ENCODE measurements around the gene LCE5A.
"Not testable (repeated sequence)": the region's sequence is repeated elsewhere in the genome, so short reads cannot be mapped to it uniquely, and the experiment has no call there.

Gene LCE5A

DNA sequence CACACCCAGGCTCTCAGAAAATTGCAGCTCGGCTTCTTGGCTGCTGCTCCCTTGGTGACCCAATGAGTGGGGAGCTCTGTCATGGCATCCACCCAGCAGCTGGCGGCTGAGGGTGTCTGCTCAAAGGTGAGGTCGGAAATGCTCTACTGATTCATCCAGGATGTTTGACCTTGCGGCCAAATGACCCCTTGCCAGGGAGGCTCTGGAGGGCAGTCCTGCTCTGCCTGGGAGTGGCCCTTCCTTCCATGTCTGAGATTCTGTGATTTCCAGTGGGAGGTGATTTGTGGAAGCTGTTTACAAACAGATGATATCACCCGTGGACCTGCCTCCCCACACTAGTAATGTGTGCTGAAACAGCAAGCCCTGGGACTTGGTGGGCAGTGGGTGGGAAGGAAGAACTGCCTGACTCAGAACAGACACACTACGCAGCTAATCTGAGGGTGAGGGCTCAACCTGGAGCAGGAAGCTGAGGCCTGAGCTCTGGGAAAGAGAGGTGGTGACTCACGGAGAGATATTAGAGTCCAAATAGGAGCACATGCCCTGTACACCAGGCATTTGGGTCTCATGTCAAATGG is 6.7 kb downstream of the LCE5A start:
- DNase-seq, result no peak

DNA sequence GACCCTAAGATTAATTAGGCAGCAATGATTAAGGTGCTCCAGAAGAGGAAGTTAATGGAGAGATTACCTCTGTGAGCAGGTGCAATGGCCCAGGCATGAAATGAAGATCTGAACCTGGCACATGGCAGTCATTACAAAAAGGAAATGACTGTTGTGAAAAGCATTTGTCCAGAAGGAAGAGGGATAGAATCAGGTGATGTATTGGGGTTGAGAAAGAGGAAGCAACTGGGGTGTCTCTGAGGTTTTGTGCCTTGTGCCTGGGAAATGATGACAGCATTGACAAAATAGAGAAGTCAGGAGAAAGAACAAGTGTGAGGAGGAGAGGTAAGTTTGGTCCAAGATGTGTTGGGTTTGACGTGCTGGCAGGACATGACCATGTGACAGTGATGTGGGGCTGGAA is 9.2 kb downstream of the LCE5A start:
- no peak for DNase-seq

DNA sequence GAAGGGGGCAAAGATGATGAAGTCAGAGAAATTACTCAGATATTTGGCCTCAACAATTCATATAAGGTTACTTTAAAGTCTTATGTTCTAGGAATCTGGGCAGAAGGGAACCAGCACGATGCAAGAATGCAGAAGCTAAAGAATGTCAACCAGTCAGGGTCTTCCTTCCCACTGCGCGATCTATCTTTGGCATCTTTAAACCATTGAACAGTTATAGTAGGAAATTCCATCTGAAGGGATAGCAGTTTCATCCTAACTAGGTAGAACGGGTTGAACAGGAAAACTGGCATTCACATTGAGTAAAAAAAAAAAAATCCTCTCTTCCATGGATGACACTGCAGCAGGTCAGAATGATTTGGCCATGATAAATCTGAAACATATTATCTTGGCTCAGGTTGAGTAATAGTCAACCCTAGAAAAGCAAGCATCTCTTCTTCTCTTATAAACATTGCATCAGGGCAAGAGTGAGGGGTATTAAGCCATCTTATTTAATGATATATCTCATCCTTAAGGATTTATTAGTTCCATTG is 10.0 kb downstream of the LCE5A start:
- DNase-seq, result no peak

GRCh38 chr1:152525080-152525641 is 14.6 kb downstream of the LCE5A start:
- DNase-seq, result no peak

GRCh38 chr1:152533327-152533938 is 22.8 kb downstream of the LCE5A start:
- DNase-seq, result no peak

GRCh38 chr1:152535774-152536173 is 25.2 kb downstream of the LCE5A start:
- DNase-seq, result no peak

GRCh38 chr1:152537496-152537895 is 26.9 kb downstream of the LCE5A start:
- DNase-seq, result no peak

DNA sequence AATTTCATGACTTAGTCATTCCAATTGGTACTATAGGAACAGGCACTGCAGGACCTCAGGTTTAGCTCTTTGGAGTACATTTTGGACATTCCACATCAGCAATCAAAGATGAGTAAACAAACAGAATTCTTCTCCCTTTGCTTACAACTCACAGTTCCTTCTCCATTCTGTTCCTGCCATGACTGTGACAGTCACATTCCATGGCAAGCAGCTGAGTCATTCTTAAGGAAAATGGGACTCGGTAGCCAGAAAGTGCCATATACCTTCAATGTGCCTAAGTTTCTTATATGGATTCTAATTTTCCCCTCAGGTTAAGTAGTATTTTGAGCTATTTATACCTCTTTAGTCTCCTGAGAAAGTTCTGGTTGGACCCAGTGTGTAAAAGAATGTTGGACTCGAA is 29.3 kb downstream of the LCE5A start:
- no peak for DNase-seq

- DNase-seq, result no peak
Observed at GRCh38 chr1:152543820-152544219, 33.2 kb downstream of the LCE5A start.

- no peak for DNase-seq
Observed at GRCh38 chr1:152546704-152547103, 36.1 kb downstream of the LCE5A start.

DNA sequence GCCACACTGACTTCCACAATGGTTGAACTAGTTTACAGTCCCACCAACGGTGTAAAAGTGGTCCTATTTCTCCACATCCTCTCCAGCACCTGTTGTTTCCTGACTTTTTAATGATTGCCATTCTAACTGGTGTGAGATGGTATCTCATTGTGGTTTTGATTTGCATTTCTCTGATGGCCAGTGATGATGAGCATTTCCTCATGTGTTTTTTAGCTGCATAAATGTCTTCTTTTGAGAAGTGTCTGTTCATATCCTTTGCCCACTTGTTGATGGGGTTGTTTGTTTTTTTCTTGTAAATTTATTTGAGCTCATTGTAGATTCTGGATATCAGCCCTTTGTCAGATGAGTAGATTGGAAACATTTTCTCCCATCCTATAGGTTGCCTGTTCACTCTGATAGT is 37.8 kb downstream of the LCE5A start:
- DNase-seq, result not testable (repeated sequence)
